Hepatocyte (in vitro differentiated cells): Measurements from ENCODE around the gene SAT2.

Source experiments
- CTCF ChIP-seq: fragments of 200-600 bp; sonication (generic); IDR thresholded peaks from 2 replicates; pipeline ENCODE4 v1.5.1; 2016; ENCODE audit warnings: antibody characterized with exemption, mild to moderate bottlenecking; ENCODE audit not compliant: poor library complexity
- EZH2 ChIP-seq: fragments of 200-600 bp; sonication (generic); IDR thresholded peaks from 2 replicates; pipeline ENCODE4 v1.6.1; 2016; ENCODE audit warnings: antibody characterized with exemption, mild to moderate bottlenecking, borderline replicate concordance

- no peak for TF ChIP-seq CTCF
- no peak for TF ChIP-seq EZH2
Measured at GRCh38 chr17:7636163-7636562, 8.5 kb upstream of the SAT2 start.
